HPDE6-E6E7 (cell line): Measurements from ENCODE around the gene DIP2B.

ENCODE experiments used
- DNase-seq: peaks from one replicate; pipeline ENCODE4 v3.0.0; 2011; ENCODE audit warnings: missing footprints; ENCODE audit errors: extremely low spot score

The DIP2B gene

GRCh38 chr12:50573271-50573670 lies 68.5 kb downstream of the DIP2B start:
- DNase-seq, result no peak

- DNase-seq, result no peak
Observed at GRCh38 chr12:50574601-50575348, 70.0 kb downstream of the DIP2B start.

GRCh38 chr12:50579757-50580267 lies 75.0 kb downstream of the DIP2B start:
- peak; percentile 25 for DNase-seq

- no peak for DNase-seq
Observed at GRCh38 chr12:50580436-50580835, 75.7 kb downstream of the DIP2B start.

GRCh38 chr12:50581226-50582184 lies 76.7 kb downstream of the DIP2B start:
- DNase-seq, result peak; percentile 26

GRCh38 chr12:50584135-50584534 lies 79.3 kb downstream of the DIP2B start:
- no peak for DNase-seq

- DNase-seq, result no peak
Observed at GRCh38 chr12:50589650-50590435, 85.1 kb downstream of the DIP2B start.

GRCh38 chr12:50590869-50591268 lies 86.1 kb downstream of the DIP2B start:
- DNase-seq, result no peak

GRCh38 chr12:50595667-50596066 lies 90.9 kb downstream of the DIP2B start:
- DNase-seq, result no peak

GRCh38 chr12:50597200-50598195 lies 92.7 kb downstream of the DIP2B start:
- peak; percentile 76 for DNase-seq

GRCh38 chr12:50598321-50598862 lies 93.6 kb downstream of the DIP2B start:
- no peak for DNase-seq

GRCh38 chr12:50599366-50600095 lies 94.7 kb downstream of the DIP2B start:
- DNase-seq, result no peak

GRCh38 chr12:50600364-50600763 lies 95.6 kb downstream of the DIP2B start:
- DNase-seq, result no peak

- DNase-seq, result no peak
Observed at GRCh38 chr12:50603817-50604639, 99.2 kb downstream of the DIP2B start.

- DNase-seq, result no peak
Observed at GRCh38 chr12:50604640-50604920, 99.8 kb downstream of the DIP2B start.

GRCh38 chr12:50606675-50607375 lies 102.0 kb downstream of the DIP2B start:
- DNase-seq, result no peak

- no peak for DNase-seq
Observed at GRCh38 chr12:50609292-50609874, 104.6 kb downstream of the DIP2B start.

- no peak for DNase-seq
Observed at GRCh38 chr12:50610171-50610570, 105.4 kb downstream of the DIP2B start.
